Measurements from ENCODE around the gene SLC4A1AP.

SLC4A1AP gene

DNA sequence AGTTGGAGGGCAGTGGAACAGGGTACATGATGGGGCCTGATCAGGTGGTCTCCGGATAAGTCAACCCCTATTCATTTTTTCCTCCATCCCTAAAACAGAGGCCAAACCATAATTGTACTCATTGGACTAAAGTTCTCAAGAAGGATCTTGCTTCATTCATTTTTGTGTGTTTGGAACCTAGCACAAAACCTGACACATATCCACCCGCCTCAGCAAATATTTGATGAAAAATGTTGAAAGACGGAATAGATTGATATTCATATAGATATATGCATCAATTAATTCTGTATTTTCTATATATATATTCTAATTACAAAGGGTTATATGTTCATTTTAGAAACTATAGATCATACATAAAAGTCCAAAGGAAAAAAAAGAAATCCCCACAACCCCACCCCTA lies 21.9 kb downstream of the SLC4A1AP start:
- no peak overlapping the region for H3K4me3 ChIP-seq (replicated peaks in 1 of 2; ENCODE audit: low read depth in 2 of 2, low read length in 2 of 2)
- no peak for DNase-seq (ENCODE audit: low read depth in 2 of 2)
- TF ChIP-seq, protein P1, sequence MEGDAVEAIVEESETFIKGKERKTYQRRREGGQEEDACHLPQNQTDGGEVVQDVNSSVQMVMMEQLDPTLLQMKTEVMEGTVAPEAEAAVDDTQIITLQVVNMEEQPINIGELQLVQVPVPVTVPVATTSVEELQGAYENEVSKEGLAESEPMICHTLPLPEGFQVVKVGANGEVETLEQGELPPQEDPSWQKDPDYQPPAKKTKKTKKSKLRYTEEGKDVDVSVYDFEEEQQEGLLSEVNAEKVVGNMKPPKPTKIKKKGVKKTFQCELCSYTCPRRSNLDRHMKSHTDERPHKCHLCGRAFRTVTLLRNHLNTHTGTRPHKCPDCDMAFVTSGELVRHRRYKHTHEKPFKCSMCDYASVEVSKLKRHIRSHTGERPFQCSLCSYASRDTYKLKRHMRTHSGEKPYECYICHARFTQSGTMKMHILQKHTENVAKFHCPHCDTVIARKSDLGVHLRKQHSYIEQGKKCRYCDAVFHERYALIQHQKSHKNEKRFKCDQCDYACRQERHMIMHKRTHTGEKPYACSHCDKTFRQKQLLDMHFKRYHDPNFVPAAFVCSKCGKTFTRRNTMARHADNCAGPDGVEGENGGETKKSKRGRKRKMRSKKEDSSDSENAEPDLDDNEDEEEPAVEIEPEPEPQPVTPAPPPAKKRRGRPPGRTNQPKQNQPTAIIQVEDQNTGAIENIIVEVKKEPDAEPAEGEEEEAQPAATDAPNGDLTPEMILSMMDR (IDR thresholded peaks at IDR 0.05; ENCODE audit: low read depth, low read length), result no peak

DNA sequence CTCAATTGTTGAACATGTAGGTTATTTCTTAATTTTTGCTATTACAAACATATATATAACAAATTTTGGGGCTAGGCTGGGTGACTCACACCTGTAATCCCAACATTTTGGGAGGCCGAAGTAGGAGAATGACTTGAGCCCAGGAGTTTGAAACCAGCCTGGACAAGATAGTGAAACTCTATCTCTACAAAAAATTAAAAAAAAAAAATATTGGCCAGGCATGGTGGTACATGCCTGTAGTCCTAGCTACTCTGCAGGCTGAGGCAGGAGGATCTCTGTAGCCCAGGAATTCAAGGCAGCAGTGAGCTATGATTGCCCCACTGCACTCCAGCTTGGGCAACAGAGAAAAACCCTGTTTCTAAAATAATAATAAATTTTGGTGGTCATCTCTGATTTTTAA lies 23.5 kb downstream of the SLC4A1AP start:
- TF ChIP-seq, protein P1 (IDR thresholded peaks at IDR 0.05; ENCODE audit: low read depth, low read length), result no peak
- no peak for DNase-seq (ENCODE audit: low read depth in 2 of 2)
- H3K4me3 ChIP-seq (replicated peaks in 1 of 2; ENCODE audit: low read depth in 2 of 2, low read length in 2 of 2), result no peak overlapping the region

DNA sequence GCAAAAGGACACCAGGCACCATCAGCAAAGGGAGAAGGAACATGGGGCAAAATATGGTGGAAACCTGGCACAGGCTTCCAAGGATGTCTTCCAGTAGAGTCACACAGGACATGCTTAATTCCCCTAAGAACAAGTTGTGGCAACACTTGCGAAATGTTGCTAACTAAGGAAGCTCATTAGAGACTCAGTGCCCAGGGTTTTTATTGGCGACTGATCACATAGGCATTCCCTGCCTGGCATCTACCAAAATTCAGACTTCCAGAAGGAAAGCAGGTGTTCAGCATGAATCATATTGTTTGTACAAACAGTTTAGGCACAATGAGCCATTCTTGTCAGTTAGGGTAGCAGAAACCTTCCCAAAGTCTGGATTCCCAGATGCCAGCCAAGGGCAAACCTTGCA lies 25.7 kb downstream of the SLC4A1AP start:
- TF ChIP-seq, protein P1 (IDR thresholded peaks at IDR 0.05; ENCODE audit: low read depth, low read length), result no peak
- DNase-seq (ENCODE audit: low read depth in 2 of 2), result no peak

DNA sequence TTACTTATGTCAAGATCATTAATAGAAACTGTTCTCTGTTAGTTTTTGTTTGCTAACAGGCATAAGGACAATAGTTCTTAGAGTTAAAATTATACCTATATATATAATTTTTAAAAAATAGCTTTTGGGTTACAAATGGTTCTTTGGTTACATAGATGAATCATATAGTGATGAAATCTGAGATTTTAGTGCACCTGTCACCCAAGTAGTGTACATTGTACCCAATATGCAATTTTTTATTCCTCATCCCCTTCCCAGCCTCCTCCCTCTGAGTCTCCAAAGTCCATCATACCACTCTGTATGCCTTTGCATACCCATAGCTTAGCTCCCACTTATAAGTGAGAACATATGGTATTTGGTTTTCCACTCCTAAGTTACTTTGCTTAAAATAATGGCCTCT lies 26.4 kb downstream of the SLC4A1AP start:
- H3K4me3 ChIP-seq (replicated peaks in 1 of 2; ENCODE audit: low read depth in 2 of 2, low read length in 2 of 2), result no peak overlapping the region
- TF ChIP-seq, protein P1 (IDR thresholded peaks at IDR 0.05; ENCODE audit: low read depth, low read length), result no peak
- DNase-seq (ENCODE audit: low read depth in 2 of 2), result no peak

More for the DNA sequence above, 25.7 kb downstream of the SLC4A1AP start:
- no peak overlapping the region for H3K4me3 ChIP-seq (replicated peaks in 1 of 2; ENCODE audit: low read depth in 2 of 2, low read length in 2 of 2)

DNA sequence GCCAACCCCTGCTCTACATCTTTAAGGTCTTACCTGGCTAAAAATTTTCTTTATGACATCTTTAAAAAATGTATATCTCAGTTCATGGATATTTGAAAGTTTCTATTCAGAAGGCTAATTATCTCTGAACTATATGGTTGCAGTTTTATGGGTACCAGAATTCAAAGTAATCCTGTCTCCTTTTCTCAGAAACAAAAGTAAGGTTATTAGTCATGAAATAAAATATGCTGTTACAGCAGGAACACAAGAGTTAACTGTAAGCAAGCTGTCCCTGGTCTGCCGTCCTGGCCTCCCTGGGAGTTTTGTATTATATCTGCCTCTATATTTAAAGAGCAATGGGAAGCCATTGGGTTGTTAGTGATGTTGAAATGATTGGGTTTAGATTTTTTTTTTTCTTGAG lies 34.0 kb downstream of the SLC4A1AP start:
- no peak for DNase-seq (ENCODE audit: low read depth in 2 of 2)
- no peak overlapping the region for H3K4me3 ChIP-seq (replicated peaks in 1 of 2; ENCODE audit: low read depth in 2 of 2, low read length in 2 of 2)
- TF ChIP-seq, protein P1 (IDR thresholded peaks at IDR 0.05; ENCODE audit: low read depth, low read length), result no peak

DNA sequence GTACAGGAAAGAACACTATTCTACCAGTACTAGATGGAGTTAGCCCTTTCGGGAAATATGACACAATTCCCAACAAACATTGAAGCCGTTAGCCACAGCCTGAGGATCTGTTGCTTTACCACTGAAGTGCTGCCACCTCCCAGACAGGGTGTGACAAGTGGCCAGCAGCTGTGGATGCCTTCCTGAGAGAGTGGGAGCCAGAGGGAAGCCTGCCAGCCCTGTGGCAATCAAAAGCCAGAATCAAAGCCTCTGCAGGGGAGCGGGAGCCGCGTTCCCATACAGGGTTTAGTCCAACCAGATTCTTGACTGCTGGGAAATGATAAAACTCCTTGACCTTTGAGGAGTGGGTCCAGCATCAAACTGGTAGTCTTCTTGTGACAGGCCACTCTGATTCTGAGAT lies 38.0 kb downstream of the SLC4A1AP start:
- peak in 1 of 2 donors; percentile 43 for DNase-seq (ENCODE audit: low read depth in 2 of 2)
- TF ChIP-seq, protein P1 (IDR thresholded peaks at IDR 0.05; ENCODE audit: low read depth, low read length), result no peak
- H3K4me3 ChIP-seq (replicated peaks in 1 of 2; ENCODE audit: low read depth in 2 of 2, low read length in 2 of 2), result no peak overlapping the region

DNA sequence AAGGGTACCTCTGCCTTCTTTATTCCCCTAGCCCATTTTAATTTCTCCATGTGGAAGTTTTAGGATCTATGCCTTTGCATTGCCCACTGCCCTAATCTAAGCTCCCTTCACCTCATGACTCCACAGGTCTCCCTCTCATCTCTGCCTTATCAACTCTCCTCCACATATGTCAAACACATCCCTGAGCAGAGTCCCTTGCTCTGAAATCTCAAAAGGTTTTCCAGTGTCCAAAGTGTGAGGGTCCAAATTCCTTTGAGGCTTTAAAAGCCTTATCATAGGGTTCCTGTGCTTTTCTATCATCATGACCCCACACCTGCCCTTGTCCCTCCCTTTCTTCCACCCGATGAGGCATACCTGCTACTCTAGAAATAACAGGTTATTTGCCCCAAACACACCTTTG lies 38.6 kb downstream of the SLC4A1AP start:
- H3K4me3 ChIP-seq (replicated peaks in 1 of 2; ENCODE audit: low read depth in 2 of 2, low read length in 2 of 2), result no peak overlapping the region
- DNase-seq (ENCODE audit: low read depth in 2 of 2), result no peak
- TF ChIP-seq, protein P1 (IDR thresholded peaks at IDR 0.05; ENCODE audit: low read depth, low read length), result no peak
